ENCODE measurements around the gene GJB2. TPM values are rescaled to one million over a fixed set of nuclear protein-coding genes. Genes with fewer than 3 reads are reported as not detected.

Gene GJB2
- polyA plus RNA-seq, 1 donor (not counting 4 experiments of a cell fraction or from before 2014, with no cell fraction given), result 374 TPM

DNA sequence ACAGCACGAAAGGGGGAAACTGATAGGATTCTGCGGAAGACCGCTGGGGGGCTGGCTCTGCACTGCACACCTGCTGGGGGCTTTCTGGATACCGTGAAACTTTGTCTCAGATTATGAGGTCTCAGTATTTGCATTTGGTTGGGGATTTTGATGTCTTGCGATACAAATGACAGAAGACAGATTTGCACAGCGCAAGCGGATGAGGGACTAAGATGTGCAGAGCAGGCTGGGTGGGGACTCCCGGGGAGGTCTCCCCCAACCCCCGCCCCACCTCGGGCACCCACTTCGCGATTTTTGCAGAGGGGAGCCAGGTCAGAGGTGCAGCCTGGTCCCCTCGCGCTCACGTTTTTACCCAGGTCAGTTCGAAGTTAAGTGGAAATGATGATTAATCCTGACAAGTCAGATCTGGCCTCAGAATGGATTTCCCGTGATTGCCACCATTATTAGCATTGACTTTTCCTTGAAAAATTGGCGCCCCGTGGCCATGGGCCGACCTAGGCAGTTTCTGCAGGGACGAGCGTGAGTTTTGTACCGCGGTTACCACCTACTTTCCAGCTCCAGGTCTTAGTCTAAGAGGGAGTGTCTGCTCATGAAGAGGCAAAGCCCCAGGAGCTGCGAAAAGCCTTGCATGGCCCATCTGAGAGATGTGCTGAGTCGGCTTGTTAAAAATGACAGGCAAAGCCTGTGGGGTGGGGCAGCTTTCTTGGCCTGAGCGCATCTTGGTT, 1.3 kb upstream of the GJB2 start:
- H3K27ac ChIP-seq (ENCODE audit: control insufficient read depth, insufficient read depth, low read length), result peak overlapping the region; percentile 46
- dilution Hi-C loops (cut with MboI; ENCODE audit: extremely low pct_ligation_motif_present, low sequenced_read_pairs), result loop anchor here (25.0 kb wide), 2 partner anchors 193 to 293 kb away; no protein-coding TSS in a partner anchor
- H3K79me2 ChIP-seq (ENCODE audit: control insufficient read depth, insufficient read depth, low read length), result peaks cover 15% of the 10 kb centered on the region
- peak overlapping the region; percentile 62 for H2AFZ ChIP-seq (ENCODE audit: control insufficient read depth, low read length)
- TF ChIP-seq, protein P1, sequence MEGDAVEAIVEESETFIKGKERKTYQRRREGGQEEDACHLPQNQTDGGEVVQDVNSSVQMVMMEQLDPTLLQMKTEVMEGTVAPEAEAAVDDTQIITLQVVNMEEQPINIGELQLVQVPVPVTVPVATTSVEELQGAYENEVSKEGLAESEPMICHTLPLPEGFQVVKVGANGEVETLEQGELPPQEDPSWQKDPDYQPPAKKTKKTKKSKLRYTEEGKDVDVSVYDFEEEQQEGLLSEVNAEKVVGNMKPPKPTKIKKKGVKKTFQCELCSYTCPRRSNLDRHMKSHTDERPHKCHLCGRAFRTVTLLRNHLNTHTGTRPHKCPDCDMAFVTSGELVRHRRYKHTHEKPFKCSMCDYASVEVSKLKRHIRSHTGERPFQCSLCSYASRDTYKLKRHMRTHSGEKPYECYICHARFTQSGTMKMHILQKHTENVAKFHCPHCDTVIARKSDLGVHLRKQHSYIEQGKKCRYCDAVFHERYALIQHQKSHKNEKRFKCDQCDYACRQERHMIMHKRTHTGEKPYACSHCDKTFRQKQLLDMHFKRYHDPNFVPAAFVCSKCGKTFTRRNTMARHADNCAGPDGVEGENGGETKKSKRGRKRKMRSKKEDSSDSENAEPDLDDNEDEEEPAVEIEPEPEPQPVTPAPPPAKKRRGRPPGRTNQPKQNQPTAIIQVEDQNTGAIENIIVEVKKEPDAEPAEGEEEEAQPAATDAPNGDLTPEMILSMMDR (optimal IDR thresholded peaks at IDR 0.05 in 1 of 3, IDR thresholded peaks at IDR 0.05 in 1 of 3, conservative IDR thresholded peaks at IDR 0.05 in 1 of 3; ENCODE audit: extremely low read depth in 1 of 3, insufficient read depth in 2 of 3, low read length in 3 of 3), result no peak
- no peak for TF ChIP-seq EZH2 (IDR thresholded peaks at IDR 0.05; ENCODE audit: low read length)
- H3K27me3 ChIP-seq (ENCODE audit: control insufficient read depth, extremely low read depth, insufficient read depth, low read length), result no peaks in the 10 kb centered on the region
- no peaks in the 10 kb centered on the region for H4K20me1 ChIP-seq (ENCODE audit: control insufficient read depth, extremely low read depth, insufficient read depth, low read length)
- peak overlapping the region; percentile 84 for H3K9ac ChIP-seq (ENCODE audit: control insufficient read depth, extremely low read depth, insufficient read depth, low read length)
- peak overlapping the region; percentile 81 for H3K4me2 ChIP-seq (ENCODE audit: control insufficient read depth, extremely low read depth, insufficient read depth, low read depth, low read length)
- peak; percentile 75 for FAIRE-seq
- H3K9me3 ChIP-seq (ENCODE audit: control insufficient read depth, low read depth, low read length), result no peaks in the 10 kb centered on the region
- no peaks in the 10 kb centered on the region for H3K9me1 ChIP-seq (ENCODE audit: control insufficient read depth, extremely low read depth, insufficient read depth, low read length)
- H3K4me3 ChIP-seq (ENCODE audit: control insufficient read depth in 2 of 3, extremely low read depth in 1 of 3, insufficient read depth in 2 of 3, low read depth in 1 of 3, low read length in 3 of 3), result peak overlapping the region in 2 of 3 experiments; percentile 76 to 92
- H3K36me3 ChIP-seq (ENCODE audit: control insufficient read depth in 2 of 2, extremely low read depth in 1 of 2, insufficient read depth in 2 of 2, low read length in 2 of 2), result peaks cover 5 to 8% of the 10 kb centered on the region in 2 experiments
- H3K4me1 ChIP-seq (ENCODE audit: control insufficient read depth, extremely low read depth, insufficient read depth, low read length), result peaks cover 71% of the 10 kb centered on the region
- no peak for DNase-seq (ENCODE audit: low read depth, low spot score)

DNA sequence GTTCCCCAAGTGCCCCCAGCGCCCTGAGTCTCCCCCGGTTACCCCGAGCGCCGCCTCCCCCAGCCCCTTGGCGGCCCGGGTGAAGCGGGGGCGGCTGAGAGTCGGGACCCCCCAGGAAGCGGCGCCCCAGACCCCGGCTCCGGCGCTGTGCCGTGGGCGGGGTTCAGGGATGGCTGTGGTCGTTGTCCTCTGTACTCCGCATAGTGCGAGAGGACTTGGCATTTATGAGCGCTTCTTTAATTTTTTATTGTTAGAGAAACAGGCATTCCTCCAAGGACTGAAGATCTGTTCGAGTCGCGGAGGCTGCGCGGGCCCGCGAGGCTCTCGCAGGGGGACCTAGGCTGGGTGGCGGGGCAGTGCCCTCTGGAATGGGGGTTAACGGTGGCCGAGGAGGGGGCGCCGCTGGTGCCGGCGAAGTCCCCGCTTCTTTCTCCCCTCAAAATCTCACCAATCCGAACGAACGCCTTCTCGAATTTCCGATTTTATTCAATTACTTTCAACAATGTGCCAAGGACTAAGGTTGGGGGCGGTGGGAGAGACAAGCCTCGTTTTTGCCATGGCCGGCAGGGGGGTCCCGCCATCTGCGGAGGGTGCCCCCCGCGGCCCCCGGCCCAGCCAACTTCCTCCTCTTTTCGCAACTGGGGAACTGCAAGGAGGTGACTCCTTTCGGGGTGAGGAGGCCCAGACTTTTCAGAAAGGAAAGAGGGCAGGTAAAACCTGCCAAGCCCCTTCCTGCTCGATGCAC, 596 bp upstream of the GJB2 start:
- Histone ChIP-seq H2AFZ (ENCODE audit: control insufficient read depth, low read length) (peak overlapping the region; percentile 52), H4K20me1 (ENCODE audit: control insufficient read depth, extremely low read depth, insufficient read depth, low read length) (no peaks in the 10 kb centered on the region), H3K9me1 (ENCODE audit: control insufficient read depth, extremely low read depth, insufficient read depth, low read length) (no peaks in the 10 kb centered on the region), H3K4me2 (ENCODE audit: control insufficient read depth, extremely low read depth, insufficient read depth, low read depth, low read length) (peak overlapping the region; percentile 81), H3K79me2 (ENCODE audit: control insufficient read depth, insufficient read depth, low read length) (peaks cover 18% of the 10 kb centered on the region), H3K27ac (ENCODE audit: control insufficient read depth, insufficient read depth, low read length) (peak overlapping the region; percentile 46), H3K4me1 (ENCODE audit: control insufficient read depth, extremely low read depth, insufficient read depth, low read length) (peaks cover 65% of the 10 kb centered on the region), H3K36me3 (ENCODE audit: control insufficient read depth in 2 of 2, extremely low read depth in 1 of 2, insufficient read depth in 2 of 2, low read length in 2 of 2) (peaks cover 10 to 15% of the 10 kb centered on the region in 2 experiments), H3K27me3 (ENCODE audit: control insufficient read depth, extremely low read depth, insufficient read depth, low read length) (no peaks in the 10 kb centered on the region), H3K4me3 (ENCODE audit: control insufficient read depth in 2 of 3, extremely low read depth in 1 of 3, insufficient read depth in 2 of 3, low read depth in 1 of 3, low read length in 3 of 3) (peak overlapping the region; percentile 46 to 92 (median 76)), H3K9me3 (ENCODE audit: control insufficient read depth, low read depth, low read length) (no peaks in the 10 kb centered on the region), H3K9ac (ENCODE audit: control insufficient read depth, extremely low read depth, insufficient read depth, low read length) (peak overlapping the region; percentile 84)
- no peak for DNase-seq (ENCODE audit: low read depth, low spot score)
- dilution Hi-C loops (cut with MboI; ENCODE audit: extremely low pct_ligation_motif_present, low sequenced_read_pairs), result loop anchor here (25.0 kb wide), 2 partner anchors 194 to 294 kb away; no protein-coding TSS in a partner anchor
- TF ChIP-seq, protein P1 (optimal IDR thresholded peaks at IDR 0.05 in 1 of 3, IDR thresholded peaks at IDR 0.05 in 1 of 3, conservative IDR thresholded peaks at IDR 0.05 in 1 of 3; ENCODE audit: extremely low read depth in 1 of 3, insufficient read depth in 2 of 3, low read length in 3 of 3), result no peak
- no peak for TF ChIP-seq EZH2 (IDR thresholded peaks at IDR 0.05; ENCODE audit: low read length)
- FAIRE-seq, result no peak
